AG08395 (cell line): ENCODE measurements around the gene GPR161.
"Not testable (repeated sequence)": the region's sequence is repeated elsewhere in the genome, so short reads cannot be mapped to it uniquely, and the experiment has no call there.

Experiments
- DNase-seq: peaks from one replicate; pipeline ENCODE4 v3.0.0; 2012; ENCODE audit warnings: mixed read lengths, low spot score

Gene GPR161

DNA sequence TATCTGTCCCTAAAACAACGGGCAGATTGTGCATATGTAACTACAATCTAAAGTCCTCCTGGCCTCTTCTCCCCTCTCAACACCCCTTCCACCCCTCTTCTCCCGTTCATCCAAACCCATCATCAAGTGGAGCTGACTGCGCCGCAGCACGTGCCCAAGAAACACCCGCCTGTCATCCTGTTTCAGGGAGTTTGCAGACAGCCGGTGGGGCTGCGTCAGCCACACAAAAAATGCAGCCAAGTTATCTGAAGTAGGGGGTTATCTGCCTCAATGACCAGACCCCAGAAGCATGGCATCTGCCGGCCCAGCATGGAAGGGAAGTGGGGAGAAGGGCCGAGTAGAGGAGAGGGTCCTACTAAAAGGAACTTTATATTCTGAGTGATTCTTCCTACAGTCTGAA, 49.0 kb downstream of the GPR161 start:
- DNase-seq, result no peak

DNA sequence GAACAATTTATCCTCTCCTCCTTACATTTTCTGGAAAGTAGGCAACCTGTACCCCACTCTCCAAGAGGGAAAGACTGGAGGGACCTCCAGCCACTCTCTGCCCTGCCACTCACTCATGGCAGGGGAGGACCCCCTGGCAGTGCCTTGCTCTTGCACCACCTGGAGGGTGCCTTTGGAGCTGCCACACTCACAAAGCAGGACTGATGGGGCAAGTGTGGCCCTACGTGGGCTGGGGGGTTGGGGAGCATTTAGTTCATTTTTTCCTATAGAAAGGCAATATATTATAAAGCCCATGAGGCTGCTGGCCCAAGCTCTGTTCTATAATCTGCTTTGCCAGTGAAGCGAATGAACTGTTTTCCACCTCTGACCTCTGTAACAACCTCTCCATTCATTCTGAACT, 50.3 kb downstream of the GPR161 start:
- no peak for DNase-seq

DNA sequence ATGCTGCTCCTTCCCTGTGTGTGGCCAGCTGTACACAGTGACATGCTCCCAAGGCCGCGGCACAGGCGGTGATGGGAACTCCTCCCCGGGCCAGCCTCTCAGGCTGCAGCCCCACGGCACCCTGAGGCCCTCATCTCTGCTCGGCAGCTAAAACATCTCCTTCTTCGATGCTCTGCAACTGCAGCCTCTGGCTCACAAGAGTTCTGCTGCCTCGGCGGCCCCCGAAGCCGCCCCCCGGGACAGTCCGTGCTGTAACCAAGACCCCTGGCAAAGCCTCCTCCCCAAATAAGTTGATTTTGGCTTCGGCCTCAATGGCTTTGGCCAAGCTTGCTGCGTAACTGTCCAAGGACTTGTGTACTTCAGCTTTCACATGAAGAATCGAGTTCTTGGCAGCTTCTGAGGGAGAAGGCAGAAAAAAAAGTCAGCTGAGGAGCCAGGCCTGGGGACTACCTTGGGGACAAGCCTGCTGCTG, 51.3 kb downstream of the GPR161 start:
- peak; percentile 17 for DNase-seq

DNA sequence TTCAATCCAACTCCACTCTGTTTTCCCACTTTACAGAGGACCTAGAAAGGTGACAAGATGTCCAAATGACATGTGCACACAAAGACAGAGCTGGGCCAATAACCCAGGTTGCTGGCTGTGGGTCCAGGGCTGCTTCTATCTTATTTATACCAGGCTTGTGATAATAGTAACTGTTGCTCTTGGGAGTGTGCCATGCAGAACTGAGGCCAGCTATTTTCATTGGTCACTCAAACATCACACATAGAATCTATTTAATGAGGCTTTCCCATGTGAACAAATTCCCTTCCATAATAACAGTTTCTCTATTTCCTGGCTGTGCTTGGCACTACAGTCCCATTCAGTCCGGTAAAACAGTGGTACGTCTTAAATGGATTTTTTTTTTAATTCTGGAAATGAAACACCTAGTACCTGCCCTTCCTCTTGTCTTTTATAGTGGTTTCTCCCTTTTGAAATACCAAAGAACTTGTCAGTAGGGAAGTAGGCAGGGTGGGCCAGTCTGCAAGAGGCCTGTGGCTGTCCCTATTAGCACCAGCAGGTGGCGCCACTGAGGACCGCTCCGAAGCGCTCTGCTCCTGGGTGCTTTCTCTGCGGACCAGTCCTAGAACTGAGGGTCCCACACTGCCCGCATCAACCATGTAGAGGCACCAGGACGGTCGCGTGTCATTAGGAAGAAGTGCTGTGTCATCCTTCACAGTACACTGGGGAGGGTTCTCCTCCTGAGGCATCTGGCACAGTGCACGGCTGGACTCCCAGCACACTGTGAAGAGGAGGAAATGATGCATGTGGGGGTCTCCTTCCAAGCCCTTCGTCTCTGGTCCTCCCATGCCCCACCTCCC, 52.1 kb downstream of the GPR161 start:
- DNase-seq, result peak; percentile 58

DNA sequence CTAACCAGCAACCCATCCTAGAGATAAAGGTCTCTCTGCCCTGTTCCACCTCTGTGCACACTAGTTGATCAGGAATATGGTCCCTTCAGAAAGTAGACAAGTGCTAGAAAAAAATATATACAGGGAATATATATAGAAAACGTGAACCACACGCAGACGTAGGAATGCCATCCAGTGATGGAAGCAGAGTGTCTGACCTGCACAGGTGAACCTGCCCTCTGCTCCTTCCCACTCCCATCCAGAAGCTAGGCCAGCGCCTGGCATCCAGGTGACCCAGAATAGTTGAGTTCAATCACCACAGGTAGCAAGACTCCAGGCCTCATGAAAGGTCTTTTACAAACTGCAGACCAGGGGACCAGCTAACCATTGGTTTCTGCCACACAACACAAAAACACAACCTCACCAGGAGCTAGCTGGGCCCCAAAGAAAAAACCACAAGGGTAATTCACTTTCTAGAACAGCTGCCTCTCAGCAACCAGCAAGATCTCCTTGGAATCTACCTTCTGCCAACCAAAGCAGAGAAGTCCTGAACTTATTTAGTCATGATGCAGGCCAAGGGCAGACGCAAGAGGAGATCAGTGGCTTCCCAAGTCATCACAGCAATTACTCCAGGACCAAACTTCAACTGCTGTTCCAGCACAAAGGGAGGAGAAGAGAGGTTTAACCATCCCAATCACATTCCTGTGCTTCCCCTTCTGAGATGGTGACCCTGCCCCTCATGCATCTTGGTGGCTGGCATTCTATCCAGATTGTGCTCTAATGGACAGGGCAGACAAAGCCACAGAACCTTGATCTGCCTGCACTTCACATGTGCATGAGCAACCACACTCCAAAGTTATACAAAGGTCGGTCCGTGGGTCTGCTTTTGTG, 53.0 kb downstream of the GPR161 start:
- no peak for DNase-seq

DNA sequence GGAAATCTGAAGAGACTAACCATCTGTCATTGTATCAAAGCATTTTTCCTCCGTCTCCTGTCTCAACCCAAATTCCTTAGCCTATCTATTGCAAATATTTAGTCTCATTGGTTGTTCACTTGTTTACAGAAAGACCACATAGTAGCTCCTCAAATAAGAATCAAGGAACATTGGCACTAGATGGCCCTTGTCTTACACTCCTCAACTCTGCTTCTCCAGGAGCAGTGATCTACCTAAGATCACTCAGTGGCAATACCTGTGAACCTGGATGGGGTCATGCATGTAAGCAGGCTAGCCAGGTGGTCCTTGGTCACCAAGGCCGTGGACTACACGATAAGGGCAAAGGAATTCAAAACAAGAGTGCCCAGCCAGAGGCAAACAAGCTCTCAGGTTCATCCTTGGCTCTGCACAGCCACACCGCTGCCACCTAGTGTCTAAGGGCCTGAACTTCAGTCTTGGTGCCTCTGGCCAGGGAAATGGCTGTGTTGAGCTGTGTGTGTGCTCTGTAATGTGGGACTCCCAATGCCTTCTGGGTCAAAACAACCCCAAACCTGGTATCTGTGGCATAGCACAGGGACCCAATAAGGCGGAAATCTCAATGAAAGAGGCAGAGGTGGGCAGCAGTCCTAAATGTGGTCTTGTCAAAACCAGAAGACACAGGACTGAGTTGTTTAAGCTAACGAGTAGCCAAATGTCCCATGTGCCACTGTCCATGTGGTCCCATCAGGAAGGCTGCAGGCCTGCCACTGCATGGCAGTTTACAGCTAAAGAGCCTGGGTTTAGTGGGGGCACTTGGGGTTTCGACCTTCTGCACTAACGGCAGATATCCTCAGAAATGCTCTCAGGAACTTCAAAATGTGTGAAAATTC, 54.5 kb downstream of the GPR161 start:
- DNase-seq, result peak; percentile 85

DNA sequence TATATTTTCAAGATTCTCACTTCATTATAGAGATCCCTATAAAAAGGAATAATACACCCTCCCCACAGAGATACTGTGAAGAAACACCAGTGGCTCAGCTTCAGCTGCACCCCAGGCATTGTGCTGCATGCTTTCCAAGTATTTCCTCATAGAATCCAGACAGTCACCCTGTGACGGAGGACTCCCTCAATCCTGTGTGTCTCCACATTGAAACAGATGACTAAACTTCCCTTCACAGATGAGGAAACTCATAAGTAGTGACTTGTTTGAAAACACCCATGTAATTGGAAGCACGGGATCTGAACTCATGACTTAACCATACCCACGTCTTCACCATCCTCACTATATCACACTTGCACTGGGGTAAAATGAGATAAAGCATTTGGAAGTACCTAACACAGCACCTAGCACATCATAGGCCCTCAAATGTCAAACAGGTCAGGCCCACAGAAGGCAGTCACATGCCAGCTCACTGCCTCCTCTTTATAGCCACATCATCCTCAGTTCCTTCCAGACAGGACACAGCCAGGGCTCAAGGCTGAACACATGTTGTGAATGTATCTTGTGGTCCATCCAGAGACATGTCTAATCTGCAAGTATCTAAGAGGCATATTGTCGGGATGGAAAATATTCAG, 55.2 kb downstream of the GPR161 start:
- DNase-seq, result peak; percentile 89

DNA sequence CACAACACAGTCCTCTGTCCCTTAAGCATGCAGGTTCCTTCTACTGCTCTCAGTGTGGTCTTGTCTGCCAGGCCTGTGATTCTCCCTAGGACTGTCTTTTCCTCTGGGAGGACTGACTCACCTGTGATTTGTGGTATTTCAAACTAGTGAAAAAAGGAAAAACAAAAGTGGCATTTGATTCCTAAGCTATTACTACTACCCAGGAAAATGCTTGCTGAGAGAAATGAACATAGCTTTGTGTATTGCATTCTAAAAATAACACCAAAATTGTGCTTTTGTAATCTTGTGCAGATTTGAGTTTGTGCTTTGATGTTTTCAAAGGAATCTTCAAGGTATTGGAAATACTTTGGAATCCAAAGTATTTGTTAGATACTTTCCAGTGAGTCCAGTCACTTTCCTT, 57.0 kb downstream of the GPR161 start:
- peak; percentile 68 for DNase-seq

DNA sequence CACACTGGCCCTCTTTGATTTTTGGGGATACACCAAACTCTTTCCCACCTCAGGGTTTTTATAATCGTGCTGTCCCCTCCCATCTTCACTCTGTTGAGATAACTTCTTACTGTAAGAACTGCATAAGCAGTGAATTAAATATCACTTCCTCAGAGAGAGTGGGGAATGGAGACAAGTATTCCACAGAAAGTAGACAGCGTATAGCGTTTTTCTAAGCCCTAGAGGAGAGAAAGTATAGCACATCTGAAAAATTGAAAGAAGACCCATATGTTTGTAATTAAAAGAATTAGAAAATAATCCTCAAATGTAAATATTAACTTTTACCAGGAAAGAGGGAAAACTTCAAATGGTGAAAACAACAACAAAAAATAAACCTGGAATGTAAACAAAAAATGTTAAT, 67.3 kb downstream of the GPR161 start:
- no peak for DNase-seq

DNA sequence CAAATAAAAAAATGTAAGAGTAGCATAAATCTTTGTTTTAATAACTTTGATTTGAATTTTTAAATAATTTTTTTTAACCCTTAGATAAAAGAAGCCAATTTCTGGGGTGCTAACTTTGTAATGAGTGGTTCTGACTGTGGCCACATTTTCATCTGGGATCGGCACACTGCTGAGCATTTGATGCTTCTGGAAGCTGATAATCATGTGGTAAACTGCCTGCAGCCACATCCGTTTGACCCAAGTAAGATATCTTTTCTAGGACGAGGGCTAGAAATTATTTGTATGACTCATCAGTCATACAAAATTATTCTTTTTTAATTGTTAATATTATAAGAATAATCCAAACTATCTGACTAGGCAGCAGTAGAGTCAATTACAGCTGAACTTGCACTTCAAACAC, 71.2 kb downstream of the GPR161 start:
- no peak for DNase-seq

DNA sequence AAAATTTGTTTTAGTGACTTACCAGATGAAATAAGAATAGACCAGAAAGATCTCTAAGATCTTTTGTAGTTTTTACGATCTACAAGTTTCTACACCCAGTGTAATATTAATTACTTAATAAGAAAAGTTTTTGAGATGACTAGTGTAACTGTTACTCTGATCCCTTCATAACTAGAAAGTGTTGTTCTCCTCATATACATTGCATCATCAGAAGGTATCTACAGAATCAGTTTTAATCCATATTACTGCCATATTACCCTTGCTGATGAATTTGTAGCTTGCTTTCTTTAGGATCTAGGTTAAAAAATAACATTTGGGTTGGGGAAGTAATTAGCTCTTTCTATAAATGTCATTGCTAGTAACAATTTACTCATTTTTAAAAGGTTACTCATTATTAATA, 72.5 kb downstream of the GPR161 start:
- DNase-seq, result no peak

DNA sequence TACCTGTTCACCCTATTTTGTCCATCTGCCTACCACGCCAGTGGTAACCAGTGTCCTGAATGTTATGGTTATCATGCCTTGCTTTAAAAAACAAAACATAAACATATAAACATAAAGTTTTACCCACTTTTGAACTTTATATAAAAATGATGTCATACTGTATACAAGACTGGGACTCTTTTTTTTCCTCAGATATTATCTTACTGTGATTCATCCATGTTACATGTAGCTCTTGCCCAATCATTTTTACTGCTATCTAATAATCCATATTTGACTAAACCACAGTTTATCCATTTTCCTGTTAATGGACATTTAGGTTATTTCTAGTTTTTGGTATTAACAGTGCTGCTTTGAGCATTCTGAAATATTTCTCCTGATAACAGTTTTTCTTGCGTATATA, 78.8 kb downstream of the GPR161 start:
- no peak for DNase-seq

DNA sequence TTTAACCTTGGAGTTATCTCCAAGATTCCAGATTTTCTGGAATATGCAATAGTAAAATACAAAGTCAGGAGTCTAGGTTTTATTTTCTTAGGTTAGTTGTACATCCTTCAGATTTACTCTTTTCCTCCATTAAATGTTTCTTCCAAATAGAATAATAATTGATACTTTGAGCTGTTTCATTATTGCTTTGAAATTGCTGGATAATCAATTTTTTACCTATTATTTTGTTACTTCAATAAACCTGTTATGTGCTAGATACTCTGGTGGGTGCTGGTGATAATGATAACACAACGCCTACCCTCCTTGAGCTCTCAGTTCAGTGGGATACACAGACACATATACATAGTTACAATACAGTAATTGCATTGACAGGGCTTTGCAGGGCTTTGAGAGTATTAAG, 79.4 kb downstream of the GPR161 start:
- no peak for DNase-seq

DNA sequence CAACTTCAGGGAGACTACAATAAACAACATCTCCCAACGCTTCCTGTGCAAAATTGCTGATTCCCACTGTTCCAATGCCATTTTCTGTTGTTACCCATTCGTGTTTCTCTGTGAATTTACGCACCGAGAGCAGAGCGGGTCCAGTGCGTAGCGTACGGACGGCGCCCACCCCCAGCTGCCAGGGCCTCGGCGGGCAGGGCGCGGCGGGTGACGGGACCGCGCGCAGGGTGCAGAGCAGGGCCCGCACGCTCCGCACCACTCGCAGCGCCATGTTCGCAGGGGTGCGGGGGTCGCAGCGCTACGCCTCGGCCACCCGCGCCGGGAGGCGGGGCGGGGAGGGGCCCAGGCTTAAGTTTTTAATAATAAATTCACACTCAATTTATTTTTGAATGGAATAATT, 80.6 kb downstream of the GPR161 start:
- DNase-seq, result not testable (repeated sequence)

DNA sequence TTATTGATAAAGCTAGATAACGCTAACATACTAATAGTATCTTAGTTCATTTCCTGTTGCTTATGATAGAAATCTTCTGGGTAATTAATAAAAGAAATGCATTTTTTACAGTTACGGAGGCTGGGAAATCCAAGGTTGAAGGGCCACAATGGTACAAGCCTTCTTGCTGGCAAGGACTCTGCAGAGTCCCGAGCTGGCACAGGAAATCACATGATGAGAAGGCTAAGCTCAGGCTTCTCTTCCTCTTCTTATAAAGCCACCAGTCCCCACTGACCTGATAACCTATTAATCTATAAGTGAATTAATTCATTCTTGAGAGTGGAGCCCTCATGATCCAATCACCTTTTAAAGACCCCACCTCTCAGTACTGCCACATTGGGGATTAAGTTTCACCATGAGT, 82.6 kb downstream of the GPR161 start:
- no peak for DNase-seq

DNA sequence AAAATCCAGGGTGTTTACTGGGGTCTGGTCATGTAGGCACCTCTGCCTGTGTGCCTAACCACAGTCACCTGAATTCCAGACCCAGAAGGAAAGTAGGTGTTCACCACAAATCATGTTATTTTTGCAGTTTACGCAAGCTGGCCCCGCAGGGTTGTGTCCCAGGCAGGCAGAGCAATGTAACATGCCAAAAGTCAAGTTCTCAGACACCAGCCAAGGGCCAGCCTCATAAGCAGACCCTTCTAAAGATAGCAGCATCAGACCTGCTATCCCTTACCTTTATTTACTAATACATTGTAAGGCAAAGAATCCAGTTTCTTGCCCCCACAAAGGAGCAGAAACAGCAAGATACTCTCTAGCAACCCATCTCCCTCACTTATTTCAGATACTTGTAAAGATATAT, 83.0 kb downstream of the GPR161 start:
- no peak for DNase-seq

DNA sequence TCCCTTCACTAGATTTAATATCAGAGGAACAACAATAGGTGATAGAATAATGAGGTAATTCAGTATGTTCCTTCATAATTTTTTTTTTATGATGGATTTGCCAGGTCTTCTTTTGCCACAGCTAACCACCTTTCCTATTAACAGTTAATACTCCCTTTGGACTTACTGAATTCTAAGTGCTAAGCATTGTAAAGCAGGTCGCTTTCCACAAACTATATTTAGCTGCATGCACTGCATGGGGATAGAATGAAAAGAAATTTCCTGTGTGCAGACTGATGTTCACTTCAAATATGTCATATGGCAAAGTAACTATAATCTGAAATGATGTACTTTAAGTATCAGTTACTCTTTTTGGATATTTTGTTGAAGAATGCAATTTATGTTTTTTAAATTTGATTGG, 85.8 kb downstream of the GPR161 start:
- DNase-seq, result no peak

DNA sequence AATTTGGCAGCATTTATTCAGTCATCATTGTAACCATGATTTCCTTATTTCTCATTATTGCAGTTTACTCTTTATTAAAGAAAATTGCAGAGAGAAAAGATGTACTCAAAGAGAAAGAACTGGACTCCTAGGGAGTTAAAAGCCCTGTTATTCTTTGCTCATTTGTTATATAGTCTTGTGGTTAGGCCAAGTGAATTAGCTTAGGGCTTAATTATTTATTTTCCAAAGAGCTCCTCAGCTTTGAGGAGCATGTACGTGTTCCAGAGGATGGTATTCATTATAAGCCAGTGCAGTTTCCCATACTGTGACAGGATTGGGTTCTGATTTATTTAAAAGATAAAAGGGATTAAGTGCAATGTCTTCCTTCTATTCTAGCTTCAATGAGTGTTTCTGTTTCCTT, 86.4 kb downstream of the GPR161 start:
- DNase-seq, result no peak

DNA sequence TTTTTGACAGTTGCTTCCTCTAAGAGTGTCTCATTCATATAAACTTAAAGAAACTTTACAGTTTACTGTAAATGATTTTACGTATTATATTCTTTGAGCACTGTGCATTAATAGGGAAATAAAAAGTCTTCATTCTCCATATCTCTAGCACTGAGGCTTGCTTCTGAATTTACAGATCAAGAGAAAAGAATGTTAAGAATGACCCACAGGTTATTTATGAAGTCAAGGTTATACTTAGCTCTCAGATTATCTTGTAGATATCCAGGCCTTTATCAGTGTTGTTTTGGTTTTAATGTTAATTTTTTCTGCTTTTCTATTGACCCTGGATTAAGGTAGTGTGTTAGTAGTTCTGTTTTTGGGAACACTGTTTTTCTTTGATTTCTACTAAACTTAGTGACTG, 91.4 kb downstream of the GPR161 start:
- DNase-seq, result no peak

DNA sequence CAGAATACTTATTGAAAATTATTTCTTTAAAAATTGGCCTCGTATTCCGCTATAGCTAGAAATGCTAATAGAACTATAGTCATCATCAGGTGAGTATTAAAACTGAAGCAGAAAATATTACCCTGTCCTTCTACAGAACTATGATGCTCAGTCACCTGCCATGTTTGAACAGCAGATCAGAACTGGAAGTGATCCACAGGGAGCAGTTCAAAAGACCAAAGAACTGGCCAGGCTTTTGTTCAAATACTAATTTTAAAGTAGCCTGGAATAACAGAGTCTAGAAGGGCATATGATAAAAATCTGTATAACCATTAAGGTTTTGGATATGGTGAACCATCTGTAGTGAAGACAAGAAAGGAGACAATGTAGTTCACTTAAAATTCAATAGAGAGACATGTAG, 94.4 kb downstream of the GPR161 start:
- no peak for DNase-seq

DNA sequence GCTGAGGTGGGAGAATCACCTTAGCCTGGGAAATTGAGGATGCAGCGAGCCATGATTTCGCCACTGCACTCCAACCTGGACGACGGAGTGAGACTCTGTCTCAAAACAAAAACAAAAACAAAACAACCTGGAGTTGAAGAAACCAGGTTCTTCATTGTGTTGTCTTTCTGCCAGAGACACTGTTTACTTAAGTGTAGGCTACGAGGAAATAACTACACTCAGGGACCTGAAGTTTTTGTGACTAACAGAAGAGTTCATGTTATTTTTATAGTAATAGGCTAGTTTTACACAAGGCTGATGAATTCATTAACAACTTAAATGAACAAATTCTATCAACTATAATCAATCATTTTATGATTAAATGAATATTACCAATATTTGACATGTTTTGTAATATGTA, 101.4 kb downstream of the GPR161 start:
- DNase-seq, result no peak

DNA sequence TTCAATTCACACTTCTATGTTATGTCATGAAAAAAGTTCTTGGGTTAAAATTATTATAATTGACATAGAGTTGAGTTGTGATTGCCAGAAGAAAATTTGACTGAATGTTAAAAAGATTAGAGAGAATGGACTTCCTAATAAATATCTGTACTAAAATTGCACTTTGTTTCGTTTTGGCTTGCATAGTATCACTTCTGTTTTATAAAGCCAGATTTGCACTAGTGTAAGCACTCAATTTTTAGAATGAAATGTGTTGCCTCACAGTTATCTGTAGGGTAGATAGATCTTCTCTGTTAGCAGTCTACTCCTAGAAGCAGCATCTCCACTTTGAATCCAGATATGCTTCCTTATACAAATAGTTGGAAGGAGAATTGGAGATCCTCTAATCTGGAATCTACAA, 104.7 kb downstream of the GPR161 start:
- no peak for DNase-seq
